Measurements from ENCODE around the gene FOS.
A peak's percentile ranks its signal among the peaks of the same experiment; 100 is the strongest.
"Not testable (repeated sequence)": the region's sequence is repeated elsewhere in the genome, so short reads cannot be mapped to it uniquely, and the experiment has no call there.

The FOS gene

GRCh38 chr14:75278422-75279152 is at the start of gene FOS:
TSS of gene FOS (plus strand) at chr14:75278828. CDS start at chr14:75278983, 155 bp downstream.
- peak; percentile 95 to 98 (median 97) for DNase-seq

- no peak for DNase-seq
Measured at GRCh38 chr14:75229661-75230139, 48.9 kb upstream of the FOS start.

GRCh38 chr14:75230140-75230792 is 48.4 kb upstream of the FOS start:
- no peak for DNase-seq

GRCh38 chr14:75231320-75231719 is 47.3 kb upstream of the FOS start:
- no peak for DNase-seq

GRCh38 chr14:75232191-75232590 is 46.4 kb upstream of the FOS start:
- DNase-seq: no peak

- DNase-seq: no peak
Measured at GRCh38 chr14:75232597-75232996, 46.0 kb upstream of the FOS start.

GRCh38 chr14:75234173-75235115 is 44.2 kb upstream of the FOS start:
- no peak for DNase-seq

- DNase-seq: not testable (repeated sequence)
Measured at GRCh38 chr14:75235198-75235597, 43.4 kb upstream of the FOS start.

GRCh38 chr14:75236467-75236866 is 42.2 kb upstream of the FOS start:
- DNase-seq: no peak

GRCh38 chr14:75236901-75237419 is 41.7 kb upstream of the FOS start:
- no peak for DNase-seq

GRCh38 chr14:75238756-75239455 is 39.7 kb upstream of the FOS start:
- DNase-seq: no peak

GRCh38 chr14:75240781-75241180 is 37.8 kb upstream of the FOS start:
- no peak for DNase-seq

- peak in 1 of 3 experiments; percentile 41 for DNase-seq
Measured at GRCh38 chr14:75242546-75243273, 35.9 kb upstream of the FOS start.

- no peak for DNase-seq
Measured at GRCh38 chr14:75244121-75244520, 34.5 kb upstream of the FOS start.

- DNase-seq: no peak
Measured at GRCh38 chr14:75246546-75247285, 31.9 kb upstream of the FOS start.

GRCh38 chr14:75247286-75247922 is 31.2 kb upstream of the FOS start:
- DNase-seq: no peak

- no peak for DNase-seq
Measured at GRCh38 chr14:75247939-75248338, 30.7 kb upstream of the FOS start.

GRCh38 chr14:75249251-75249957 is 29.2 kb upstream of the FOS start:
- DNase-seq: peak; percentile 56 to 93 (median 83)

GRCh38 chr14:75249958-75250336 is 28.7 kb upstream of the FOS start:
- no peak for DNase-seq

GRCh38 chr14:75250800-75251199 is 27.8 kb upstream of the FOS start:
- DNase-seq: no peak
